Glomerular endothelial cell (primary cell): ENCODE data around the gene CRYGB. TPM values are rescaled to one million over a fixed set of nuclear protein-coding genes. Genes with fewer than 3 reads are reported as not detected.
"Not testable (repeated sequence)": the region's sequence is repeated elsewhere in the genome, so short reads cannot be mapped to it uniquely, and the experiment has no call there.

Experiments used
- DNase-seq: peaks from one replicate; pipeline ENCODE4 v3.0.0-alpha.2; 2011; ENCODE audit warnings: low read depth, low spot score; ENCODE audit errors: extremely low read depth
- total RNA-seq: library from RNA; depleted of rRNA; stranded (reverse); fragments of >200 nt; gene quantifications from 2 replicates; pipeline ENCODE4 v1.2.3, GENCODE V29; 2015

CRYGB gene
- total RNA-seq, 1 donor from 2014 or later = not detected

DNA sequence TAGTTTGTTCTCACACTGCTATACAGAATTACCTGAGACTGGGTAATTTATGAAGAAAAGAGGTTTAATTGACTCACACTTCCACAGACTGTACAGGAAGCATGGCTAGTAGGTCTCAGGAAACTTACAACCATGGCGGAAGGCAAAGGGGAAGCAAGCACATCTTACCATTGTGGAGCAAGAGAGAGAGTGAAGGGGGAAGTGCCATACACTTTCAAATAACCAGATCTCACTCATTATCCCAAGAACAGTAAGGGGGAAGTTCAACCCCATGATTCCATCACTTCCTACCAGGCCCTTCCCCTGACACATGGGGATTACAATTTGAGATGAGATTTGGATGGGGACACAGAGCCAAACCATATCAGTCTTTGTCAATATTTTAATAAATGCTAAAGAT lies 5.0 kb upstream of the CRYGB start:
- no peak for DNase-seq

DNA sequence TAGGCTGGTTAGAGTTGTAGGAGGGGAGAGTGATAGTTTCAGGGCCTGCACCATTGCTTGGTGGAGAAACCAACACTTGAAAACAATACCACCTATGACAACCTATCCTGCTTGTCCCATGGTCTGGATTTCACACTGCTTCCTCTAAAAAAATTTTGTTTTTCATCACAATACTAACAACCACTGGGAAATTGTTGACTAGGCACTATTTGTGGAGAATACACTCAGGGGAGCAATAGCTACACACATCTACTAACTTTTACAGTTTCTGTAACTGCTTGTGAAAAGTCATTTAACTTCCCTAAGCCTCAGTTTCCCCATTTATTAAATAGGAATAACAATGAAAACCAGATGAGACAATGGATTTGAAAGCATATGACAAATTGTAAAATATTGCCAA lies 4.1 kb upstream of the CRYGB start:
- no peak for DNase-seq

DNA sequence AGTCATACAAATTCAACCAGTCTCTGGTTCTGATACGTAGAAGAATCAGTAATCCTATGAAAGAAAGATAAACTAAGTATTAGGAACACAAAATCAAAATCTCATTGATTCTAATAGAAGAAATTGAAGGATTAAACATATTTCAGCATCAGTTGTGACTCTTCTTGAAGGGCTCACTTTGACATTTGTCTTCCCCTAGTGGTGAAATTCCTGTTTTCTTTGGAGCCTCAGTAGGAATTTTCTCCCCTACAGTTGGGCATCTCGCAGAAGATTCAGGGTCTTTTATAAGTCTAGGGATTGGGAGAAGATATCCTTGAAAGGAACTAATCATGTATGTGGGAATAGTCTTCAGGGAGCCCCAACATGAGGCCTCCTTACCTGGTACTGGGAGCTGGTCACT lies 2.8 kb upstream of the CRYGB start:
- DNase-seq = no peak

GRCh38 chr2:208147759-208148158 lies 1.8 kb upstream of the CRYGB start:
- DNase-seq = no peak

- DNase-seq = no peak
These were observed 1.1 kb upstream of the CRYGB start for GRCh38 chr2:208147008-208147407.

GRCh38 chr2:208142925-208143799 lies 2.8 kb downstream of the CRYGB start:
- no peak for DNase-seq

DNA sequence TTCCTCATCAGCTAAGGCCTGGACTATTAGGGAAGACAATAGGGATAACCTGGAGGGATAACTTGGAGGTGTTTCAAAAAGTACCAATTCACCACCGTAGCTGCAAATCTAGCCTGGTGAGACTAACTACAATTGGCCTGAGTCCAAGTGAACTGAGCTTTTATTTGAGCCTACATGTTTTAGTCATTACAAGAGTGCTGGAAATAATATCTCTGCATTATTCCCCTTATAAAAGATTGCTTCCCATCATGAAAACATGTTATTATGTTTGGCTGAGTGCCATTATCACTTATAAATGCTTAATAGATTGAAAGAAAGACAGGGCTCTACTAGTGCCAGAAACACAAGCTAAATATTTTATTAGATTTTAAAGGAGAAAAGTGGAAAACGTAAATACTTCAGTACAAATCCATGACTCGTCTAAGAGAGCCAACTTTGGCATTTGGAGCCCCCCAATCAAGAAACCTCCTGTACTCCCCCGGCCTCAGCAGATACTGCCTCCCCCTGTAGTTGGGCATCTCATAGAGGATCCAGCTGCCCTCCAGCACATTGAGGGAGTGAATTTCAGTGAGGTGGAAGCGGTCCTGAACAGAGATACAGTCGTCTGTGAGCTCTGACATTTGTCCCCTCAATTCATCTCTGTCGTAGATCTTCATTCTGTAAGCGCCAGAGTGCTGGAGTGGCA lies 3.6 kb downstream of the CRYGB start:
- DNase-seq = no peak

DNA sequence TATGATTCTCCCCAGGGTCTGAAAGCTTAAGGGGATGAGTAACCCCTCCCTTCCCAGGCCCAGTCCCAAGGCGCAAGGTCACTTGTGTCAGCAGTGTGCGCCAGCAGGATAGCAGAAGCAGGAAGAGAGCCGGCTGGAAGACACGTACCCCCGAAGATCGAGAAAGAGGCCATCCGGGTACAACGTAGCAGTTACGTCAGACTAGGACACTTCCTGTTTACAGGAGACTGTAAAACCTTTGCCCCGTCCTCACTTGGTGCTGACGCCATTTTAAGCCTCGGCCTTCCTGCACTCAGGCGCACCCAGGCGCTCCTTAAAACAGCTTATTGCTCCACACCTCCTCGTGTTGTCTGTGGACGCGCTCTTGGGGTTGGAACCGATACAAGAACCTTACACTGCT lies 6.5 kb downstream of the CRYGB start:
- DNase-seq = no peak

GRCh38 chr2:208138334-208138733 lies 7.6 kb downstream of the CRYGB start:
- not testable (repeated sequence) for DNase-seq

DNA sequence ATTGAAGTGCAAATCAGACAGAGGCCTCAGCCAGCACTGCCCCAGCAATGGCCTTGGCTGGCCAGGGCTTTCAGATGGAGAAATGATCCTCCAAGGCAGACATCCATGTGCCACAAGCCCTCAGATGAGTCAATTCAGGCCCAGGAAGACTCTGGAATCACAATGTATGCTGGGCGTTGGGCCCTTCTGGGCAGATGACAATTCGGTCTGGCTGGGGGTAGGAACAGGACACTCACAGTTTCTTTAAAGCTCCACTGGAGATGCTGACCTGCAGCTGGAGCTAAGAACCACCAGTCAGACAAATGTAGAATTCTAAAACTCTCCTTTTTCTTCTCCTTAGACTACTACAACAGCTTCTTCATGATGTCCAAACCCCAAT lies 9.3 kb downstream of the CRYGB start:
- DNase-seq = no peak

GRCh38 chr2:208135794-208136715 lies 9.9 kb downstream of the CRYGB start:
- DNase-seq = no peak

DNA sequence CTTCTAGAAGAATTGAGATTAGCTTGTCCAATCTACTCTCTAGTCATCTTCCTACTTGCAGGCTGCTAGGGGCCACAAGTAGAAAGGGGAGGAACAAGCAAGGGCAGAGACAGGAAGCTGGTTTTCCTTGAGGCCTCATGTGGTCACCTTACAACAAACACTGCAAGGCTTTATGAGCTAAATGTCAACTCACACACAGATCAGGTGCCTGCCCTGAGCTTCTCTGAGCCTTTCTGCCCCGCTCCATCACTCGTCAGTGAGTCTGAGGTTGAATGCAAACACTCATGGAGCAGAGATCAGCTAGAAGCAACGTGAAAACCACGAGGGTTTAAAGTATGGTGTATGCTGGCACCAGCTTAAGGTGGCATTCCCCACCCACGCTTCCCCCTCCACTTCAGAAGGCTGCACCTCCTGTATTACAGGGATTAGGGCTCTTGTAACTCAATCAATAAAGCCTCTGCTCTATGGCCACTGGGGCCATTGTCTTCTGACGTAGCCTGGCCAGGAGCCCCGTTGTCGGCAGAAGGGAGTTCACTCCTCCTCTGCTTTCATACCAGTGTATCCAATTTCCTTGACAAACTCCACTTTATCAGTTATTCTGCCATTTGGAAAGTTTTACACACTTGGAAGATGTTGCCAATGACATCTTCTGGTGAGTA lies 10.9 kb downstream of the CRYGB start:
- no peak for DNase-seq

DNA sequence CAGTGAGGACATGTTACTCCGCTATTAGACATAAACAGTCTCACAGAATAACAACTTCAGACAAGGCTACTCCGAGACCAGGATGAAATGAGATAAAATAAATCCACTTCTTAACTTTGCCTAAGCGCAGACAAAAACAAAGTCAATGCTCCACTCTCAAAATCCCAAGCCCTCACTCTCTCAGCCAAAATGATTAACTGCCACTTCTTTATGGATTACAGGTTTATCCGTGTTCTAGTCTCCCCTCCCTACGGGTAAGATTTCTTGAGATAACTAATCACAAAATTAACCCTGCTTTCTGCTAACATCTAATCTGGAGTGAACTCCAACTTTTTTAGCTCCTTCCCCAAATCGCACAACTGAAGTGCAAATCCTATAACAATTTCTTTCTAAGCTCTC lies 15.2 kb downstream of the CRYGB start:
- DNase-seq = no peak

- no peak for DNase-seq
These were observed 15.9 kb downstream of the CRYGB start, which contains the start of gene CRYGC for GRCh38 chr2:208129744-208130711. Gene CRYGC (minus strand): TSS chr2:208129828. CDS start chr2:208129792, 36 bp downstream.

GRCh38 chr2:208128136-208128535 lies 17.8 kb downstream of the CRYGB start:
- no peak for DNase-seq

DNA sequence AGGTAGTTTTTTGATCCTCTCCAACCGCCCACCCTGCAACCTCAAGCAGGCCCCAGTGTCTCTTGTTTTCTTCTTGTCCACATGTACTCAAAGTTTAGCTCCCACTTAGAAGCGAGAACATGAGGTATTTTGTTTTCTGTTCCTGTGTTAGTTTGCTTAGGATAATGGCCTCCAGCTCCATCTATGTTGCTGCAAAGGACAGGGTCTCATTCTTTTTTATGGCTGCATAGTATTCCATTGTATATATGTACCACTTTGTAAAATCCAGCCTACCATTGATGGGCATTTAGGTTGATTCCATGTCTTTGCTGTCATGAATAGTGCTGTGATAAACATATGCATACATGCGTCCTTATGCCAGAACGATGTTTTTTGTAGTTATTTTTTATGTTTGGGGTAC lies 18.9 kb downstream of the CRYGB start:
- DNase-seq = no peak

GRCh38 chr2:208125251-208125650 lies 20.7 kb downstream of the CRYGB start:
- DNase-seq = no peak

DNA sequence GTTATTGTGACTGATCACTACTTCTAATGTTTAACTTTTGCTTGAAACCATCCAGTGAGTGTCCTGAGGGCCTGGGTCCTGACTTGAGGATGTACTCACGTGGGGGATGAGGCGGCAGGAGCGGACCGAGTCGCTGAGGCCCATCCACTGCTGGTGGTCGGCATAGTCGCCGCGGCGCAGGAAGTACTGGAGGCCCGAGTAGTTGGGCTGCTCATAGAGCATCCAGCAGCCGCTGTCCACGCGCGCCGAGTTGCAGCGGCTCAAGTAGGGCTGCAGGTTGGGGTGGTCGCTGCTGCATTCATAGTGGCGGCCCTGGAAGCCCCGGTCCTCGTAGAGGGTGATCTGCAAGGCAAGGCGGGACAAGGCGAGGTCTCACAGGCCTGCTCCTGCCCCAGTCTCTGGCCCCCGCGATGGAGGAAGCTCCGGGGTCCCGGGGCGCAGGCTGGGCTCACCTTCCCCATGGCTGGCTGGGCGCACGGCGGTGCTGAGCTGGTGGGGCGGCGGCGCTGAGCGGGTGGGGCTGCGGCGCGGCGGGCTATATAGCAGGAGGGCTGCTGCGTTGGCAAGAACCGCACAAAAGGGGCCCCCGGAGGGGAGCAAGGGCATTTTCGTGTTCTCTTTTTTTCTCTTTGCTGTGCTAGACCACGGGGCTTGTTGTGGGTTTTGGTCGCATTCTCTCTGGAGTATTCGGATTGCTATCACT lies 21.8 kb downstream of the CRYGB start, which contains the start of gene CRYGD:
TSS of gene CRYGD (minus strand) at position 512 of the 703 bp plus-strand sequence. CDS start at position 461, 51 bp downstream.
- DNase-seq = not testable (repeated sequence)

DNA sequence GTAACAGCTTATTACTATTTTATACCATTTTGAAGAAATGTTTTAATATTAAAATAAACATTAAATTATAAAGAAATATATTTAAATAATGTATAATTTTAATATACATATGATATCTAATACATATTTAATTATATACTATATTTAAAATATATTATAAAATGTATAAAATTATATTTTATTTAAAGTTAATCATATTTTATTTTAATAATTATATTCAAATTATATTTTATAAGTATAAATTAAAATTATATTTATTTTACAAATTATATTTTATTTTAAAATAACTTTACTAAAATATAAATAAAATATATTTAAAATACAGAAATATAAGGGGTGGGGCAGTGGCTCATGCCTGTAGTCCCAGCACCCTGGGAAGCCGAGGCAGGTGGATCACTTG lies 23.7 kb downstream of the CRYGB start:
- DNase-seq = no peak
